ENCODE measurements around the gene NDUFS5. TPM values are rescaled to one million over a fixed set of nuclear protein-coding genes. Genes with fewer than 3 reads are reported as not detected.
"Not testable (repeated sequence)": the region's sequence is repeated elsewhere in the genome, so short reads cannot be mapped to it uniquely, and the experiment has no call there.

NDUFS5 gene
- total RNA-seq, 4 donors from 2014 or later, result 202 to 542 (median 255) TPM

- no peak overlapping the region for H3K4me3 ChIP-seq (ENCODE audit: low read depth, poor library complexity, severe bottlenecking)
- no peak for TF ChIP-seq CTCF (IDR thresholded peaks at IDR 0.05)
- no peak for TF ChIP-seq POLR2A (IDR thresholded peaks at IDR 0.05)
- no peak for DNase-seq (ENCODE audit: low spot score in 2 of 2)
- WGBS, 2 donors, result 67 to 79% methylated on average over 6 of the region's 6 CpGs
- intact Hi-C loops (cut with DNase I; ENCODE audit: low total_unique reads), result no loop called here
Measured at GRCh38 chr1:39046613-39047210, 20.6 kb downstream of the NDUFS5 start.

GRCh38 chr1:39047374-39048229, 21.5 kb downstream of the NDUFS5 start:
- intact Hi-C loops (cut with DNase I; ENCODE audit: low total_unique reads), result no loop called here

GRCh38 chr1:39048745-39049370, 22.7 kb downstream of the NDUFS5 start:
- H3K4me3 ChIP-seq (ENCODE audit: low read depth, poor library complexity, severe bottlenecking), result no peak overlapping the region
- DNase-seq (ENCODE audit: low spot score in 2 of 2), result no peak
- intact Hi-C loops (cut with DNase I; ENCODE audit: low total_unique reads), result no loop called here
- no peak for TF ChIP-seq POLR2A (IDR thresholded peaks at IDR 0.05)
- TF ChIP-seq CTCF (IDR thresholded peaks at IDR 0.05), result no peak
- 81 to 84% methylated on average over 7 of the region's 7 CpGs for WGBS, 2 donors

More at GRCh38 chr1:39047374-39048229, 21.5 kb downstream of the NDUFS5 start:
- H3K4me3 ChIP-seq (ENCODE audit: low read depth, poor library complexity, severe bottlenecking), result no peak overlapping the region
- 60% methylated on average over 12 of the region's 12 CpGs for WGBS, 2 donors
- TF ChIP-seq CTCF (IDR thresholded peaks at IDR 0.05) (no peak), POLR2A (IDR thresholded peaks at IDR 0.05) (no peak)
- peak; percentile 42 to 87 for DNase-seq (ENCODE audit: low spot score in 2 of 2)

GRCh38 chr1:39050001-39050400, 23.9 kb downstream of the NDUFS5 start:
- DNase-seq (ENCODE audit: low spot score in 2 of 2), result no peak
- WGBS, 2 donors, result 94 to 98% methylated on average over 4 of the region's 4 CpGs
- intact Hi-C loops (cut with DNase I; ENCODE audit: low total_unique reads), result no loop called here
- H3K4me3 ChIP-seq (ENCODE audit: low read depth, poor library complexity, severe bottlenecking), result no peak overlapping the region
- TF ChIP-seq POLR2A (IDR thresholded peaks at IDR 0.05) (no peak), CTCF (IDR thresholded peaks at IDR 0.05) (no peak)

- intact Hi-C loops (cut with DNase I; ENCODE audit: low total_unique reads); H3K4me3 ChIP-seq (ENCODE audit: low read depth, poor library complexity, severe bottlenecking); DNase-seq (ENCODE audit: low spot score in 2 of 2): not testable (repeated sequence)
- 88 to 96% methylated on average over 11 of the region's 11 CpGs for WGBS, 2 donors
Measured at GRCh38 chr1:39051193-39051850, 25.2 kb downstream of the NDUFS5 start.

- no peak for TF ChIP-seq POLR2A (IDR thresholded peaks at IDR 0.05)
- TF ChIP-seq CTCF (IDR thresholded peaks at IDR 0.05), result no peak
- intact Hi-C loops (cut with DNase I; ENCODE audit: low total_unique reads), result no loop called here
- no peak for DNase-seq (ENCODE audit: low spot score in 2 of 2)
- H3K4me3 ChIP-seq (ENCODE audit: low read depth, poor library complexity, severe bottlenecking), result no peak overlapping the region
- WGBS, 2 donors, result 96% methylated on average over 4 of the region's 4 CpGs
Measured at GRCh38 chr1:39051956-39052355, 25.8 kb downstream of the NDUFS5 start.

- DNase-seq (ENCODE audit: low spot score in 2 of 2); intact Hi-C loops (cut with DNase I; ENCODE audit: low total_unique reads): not testable (repeated sequence)
- WGBS, 2 donors, result 87 to 88% methylated on average over 8 of the region's 8 CpGs
Measured at GRCh38 chr1:39055213-39055710, 29.1 kb downstream of the NDUFS5 start.

GRCh38 chr1:39061516-39061915, 35.4 kb downstream of the NDUFS5 start:
- 96 to 99% methylated on average over 7 of the region's 7 CpGs for whole genome bisulfite sequencing, 2 donors
- DNase-seq (ENCODE audit: low spot score in 2 of 2); intact Hi-C loops (cut with DNase I; ENCODE audit: low total_unique reads): not testable (repeated sequence)

More at GRCh38 chr1:39055213-39055710, 29.1 kb downstream of the NDUFS5 start:
- H3K4me3 ChIP-seq (ENCODE audit: low read depth, poor library complexity, severe bottlenecking), result not testable (repeated sequence)

More at GRCh38 chr1:39061516-39061915, 35.4 kb downstream of the NDUFS5 start:
- H3K4me3 ChIP-seq (ENCODE audit: low read depth, poor library complexity, severe bottlenecking), result not testable (repeated sequence)
